GM18907 (cell line): ENCODE data around the gene NR2F2.

Experiments used
- ATAC-seq: cut with Tn5 transposase; IDR thresholded peaks from one replicate; pipeline ENCODE4 v1.9.1; 2021; ENCODE audit warnings: mild to moderate bottlenecking, moderate library complexity; ENCODE audit not compliant: unreplicated experiment

NR2F2 gene

GRCh38 chr15:96316953-96317629 is 13.4 kb upstream of the NR2F2 start:
- ATAC-seq, result no peak

DNA sequence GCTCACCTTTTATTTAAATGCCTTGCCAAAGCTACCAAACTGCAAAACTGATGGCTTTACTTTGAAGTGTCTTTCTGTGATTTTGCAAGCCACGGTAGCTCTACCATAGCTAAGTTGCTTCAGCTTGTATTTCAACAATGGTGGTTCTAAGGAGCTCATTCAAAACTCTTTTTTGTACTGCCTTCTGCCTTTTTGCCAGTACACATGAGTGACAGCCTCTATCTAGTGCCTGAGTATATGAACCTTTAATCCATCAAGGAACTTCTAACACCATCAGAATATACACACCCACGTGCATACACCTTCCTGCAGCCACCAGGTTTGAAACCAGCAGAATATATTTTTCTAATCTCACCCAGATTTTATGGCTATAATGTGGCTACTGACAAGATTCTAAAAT is 10.4 kb upstream of the NR2F2 start:
- no peak for ATAC-seq

DNA sequence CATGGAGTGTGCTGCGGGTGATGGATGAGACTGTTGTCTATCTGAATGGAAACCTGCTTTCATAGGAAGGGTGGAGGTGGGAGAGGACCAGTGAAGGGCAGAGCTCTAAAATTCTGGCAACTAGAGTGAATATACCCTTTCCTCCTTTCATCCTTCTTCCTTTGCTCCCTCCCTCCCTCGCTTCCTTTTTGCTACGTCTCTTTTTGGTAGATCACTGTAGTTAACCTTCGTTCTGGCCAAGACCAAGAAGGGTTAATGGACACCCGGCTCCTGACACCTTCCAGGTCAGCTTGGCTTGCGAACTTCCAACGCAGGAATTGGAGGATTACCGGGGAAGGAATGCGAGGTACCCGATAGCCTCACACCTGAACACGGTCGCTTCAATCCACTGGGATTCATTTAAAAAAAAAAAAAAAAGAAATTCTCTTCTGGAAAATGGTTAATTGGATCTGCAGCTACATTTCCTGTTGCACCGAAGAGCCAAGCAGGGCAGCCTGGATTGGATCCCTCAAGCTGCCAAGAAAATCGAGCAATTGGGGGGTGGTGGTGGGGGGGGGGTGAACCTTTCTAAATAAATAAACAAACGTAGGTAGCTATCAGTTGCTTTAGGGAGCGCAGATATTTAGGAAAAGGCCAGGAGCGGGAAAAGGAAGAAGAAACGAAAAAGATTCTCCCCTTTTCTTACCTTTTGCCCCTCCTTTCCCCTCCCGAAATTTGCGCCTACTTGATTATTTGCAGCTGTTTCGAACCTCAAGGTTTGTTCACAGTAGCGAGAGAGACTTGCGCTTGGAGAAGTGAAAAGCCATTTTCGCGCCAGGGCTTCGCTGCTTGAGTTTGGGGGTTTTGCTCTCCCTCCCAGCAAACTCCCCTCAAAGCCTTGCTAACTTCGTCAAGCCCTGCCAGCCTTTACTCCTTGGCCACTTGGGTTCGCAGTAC is 9.5 kb upstream of the NR2F2 start:
- ATAC-seq, result no peak

DNA sequence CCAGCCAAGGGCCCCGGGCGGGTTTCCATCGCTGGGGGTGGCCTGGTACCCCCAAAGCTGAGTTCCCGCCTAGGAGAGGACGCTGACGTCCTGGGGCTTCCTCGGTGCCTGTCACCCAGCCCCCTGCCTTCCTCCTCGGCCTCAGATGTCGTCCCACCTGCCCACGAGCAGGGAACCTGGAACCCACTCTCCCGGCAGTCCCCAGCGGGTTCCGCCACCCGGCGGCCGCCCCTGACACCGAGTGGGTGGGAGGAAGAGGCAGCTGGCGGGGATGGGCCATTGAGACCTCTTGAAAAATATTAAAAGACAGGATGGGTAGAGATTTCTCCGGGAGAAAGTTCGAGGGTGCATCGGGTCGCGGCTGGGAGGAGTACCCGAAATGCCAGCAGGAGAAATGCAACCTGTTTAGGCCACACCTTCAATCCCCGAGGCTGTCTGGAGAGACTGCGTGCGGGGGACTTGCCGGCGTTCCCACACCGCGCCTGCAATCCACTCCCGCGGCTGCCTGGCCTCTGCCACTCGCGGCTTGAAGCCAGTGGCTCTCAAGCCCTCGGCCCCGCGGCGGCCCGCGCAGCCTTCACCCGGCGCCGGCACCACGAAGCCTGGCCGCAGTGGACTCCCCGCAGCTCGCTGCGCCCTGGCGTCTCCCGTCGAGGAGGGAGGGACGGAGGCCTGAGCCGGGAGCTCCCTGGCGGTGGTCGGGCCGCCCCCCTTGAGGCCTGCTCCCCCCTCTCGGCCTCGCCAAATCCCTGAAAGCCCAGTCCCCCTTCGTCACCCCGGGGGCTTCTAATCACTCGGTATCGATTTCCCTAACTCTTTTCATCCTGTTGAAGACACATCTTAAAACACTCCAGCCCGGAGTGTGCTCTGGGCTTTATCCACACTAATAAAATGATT is 8.6 kb upstream of the NR2F2 start:
- no peak for ATAC-seq

GRCh38 chr15:96322536-96323318 is 7.8 kb upstream of the NR2F2 start:
- no peak for ATAC-seq

DNA sequence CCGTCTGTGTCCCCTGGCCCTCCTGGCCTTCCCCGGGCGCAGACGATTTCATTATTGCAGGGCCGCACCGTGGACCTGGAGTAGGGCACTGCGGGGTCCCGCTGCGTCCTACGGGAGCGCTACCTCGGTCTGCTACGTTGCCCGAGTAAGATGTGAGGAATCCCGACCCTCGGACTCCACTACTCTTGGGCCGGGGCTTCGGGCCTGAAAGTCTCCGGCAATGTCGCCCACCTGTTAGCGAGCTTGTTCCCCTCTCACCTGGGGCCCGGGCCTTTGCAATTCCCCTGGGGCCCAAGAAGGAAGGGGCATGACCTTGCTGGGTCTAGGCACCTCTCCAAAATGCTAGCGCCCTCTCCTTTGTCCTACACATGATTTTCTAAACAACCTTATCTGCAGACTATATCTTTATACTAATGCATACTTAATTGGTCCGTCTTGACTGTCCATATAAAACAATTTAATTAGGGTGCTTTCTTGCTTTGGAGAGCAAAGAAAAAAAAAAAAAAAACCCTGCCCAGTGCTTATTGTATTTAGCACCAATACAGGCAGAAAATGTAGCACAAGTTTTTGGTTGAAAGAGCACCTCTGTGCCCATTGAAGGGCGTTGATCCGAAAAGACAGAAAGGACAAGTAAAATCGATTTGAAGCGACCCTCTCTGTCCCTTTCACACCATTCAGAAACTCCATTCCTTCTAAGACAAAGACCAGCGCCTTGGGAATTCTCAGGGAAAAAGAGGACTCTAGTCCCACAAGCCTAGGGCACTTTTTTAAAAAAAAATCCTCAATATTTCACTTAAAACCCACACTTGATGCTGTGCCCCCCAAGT is 7.0 kb upstream of the NR2F2 start:
- no peak for ATAC-seq

DNA sequence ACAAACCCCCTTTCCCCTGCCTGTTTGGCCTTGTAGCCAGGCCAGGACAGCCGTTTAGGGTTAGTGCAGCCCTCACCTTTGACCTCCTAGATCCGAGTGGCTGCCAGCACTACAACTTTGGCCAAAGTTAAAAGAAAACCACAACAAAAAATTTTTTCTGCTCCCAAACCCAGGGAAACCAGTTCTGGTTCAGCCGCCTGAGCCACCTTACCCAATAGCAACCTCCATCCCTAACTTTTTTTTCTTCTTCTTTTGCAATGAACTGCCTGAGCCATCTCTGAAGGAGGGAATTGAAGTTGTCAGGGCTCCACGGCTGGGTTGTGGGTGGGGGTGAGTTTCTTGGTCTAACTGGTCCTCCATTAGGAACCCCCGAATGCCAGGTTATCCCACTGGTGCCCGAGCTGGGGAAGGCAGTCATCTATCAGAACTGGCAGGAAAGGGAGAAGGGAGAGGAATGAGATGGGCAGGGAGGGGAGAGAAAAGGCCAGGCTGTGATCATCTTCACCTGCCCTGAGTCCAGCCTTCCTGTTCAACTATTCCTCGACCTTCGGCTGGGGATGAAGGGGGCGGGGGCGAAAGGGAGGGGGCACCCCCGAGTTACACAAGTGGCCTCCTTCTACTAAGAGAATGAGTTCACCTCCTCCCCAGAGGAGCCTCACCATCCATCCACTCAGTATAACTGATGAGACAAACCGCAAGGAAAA is 6.2 kb upstream of the NR2F2 start:
- no peak for ATAC-seq

DNA sequence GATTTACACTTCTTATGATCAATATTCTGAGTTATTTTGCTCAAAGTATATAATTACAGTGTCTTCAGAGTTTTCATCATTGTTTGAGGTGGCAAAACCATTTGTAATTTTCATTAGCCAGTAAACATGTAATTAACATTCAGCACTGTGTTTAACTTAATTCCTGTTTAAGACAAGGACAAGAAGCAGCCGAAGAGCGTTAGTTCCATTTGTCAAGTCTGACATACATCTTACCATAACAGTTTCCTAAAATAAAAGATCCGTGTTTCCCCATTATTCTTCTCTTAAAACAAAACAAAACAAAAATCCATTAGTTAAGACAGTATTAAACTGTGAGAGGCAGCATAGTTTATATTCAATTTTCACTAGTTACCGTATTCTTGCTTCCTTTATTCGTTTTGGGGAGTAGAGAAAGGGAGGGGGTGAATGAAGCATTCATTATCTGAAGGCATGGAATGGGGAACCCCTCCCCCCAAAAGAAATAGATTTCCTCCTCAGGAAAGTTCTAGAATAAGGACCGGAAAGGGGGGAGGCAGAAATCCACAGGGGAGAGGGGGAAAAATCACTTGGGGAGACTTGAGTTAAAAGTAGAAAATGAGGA is 5.5 kb upstream of the NR2F2 start:
- no peak for ATAC-seq

GRCh38 chr15:96325541-96326327 is 4.8 kb upstream of the NR2F2 start:
- no peak for ATAC-seq

GRCh38 chr15:96326328-96327154 is 4.0 kb upstream of the NR2F2 start:
- ATAC-seq, result no peak

DNA sequence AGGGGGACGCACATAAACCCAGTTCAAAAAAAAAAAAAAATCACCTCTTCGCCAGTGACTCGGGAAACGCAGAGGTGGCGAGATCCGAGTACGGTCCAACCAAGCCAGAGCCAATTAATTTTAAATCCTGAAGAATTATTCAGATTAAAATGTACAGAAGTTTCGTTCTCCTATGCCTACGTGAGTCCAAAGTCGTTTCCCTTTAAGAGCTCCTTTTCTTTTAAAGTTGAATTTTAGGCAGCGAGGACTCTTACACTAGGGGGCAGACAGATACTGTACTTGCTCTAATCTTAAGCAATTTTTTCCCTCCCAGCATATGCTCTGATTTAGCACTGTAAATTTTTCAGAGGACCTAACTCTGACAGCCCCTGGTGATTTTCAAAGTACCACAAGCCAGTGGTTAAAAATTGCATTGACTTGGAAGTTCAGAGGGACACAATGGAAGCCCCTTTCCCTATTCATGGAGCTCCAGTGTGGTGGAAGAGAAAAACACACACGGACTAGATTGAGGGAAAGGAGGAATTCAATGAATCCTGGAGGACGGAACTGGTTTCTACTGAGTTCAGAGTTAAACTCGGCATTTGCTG is 3.3 kb upstream of the NR2F2 start:
- peak; percentile 46 for ATAC-seq

DNA sequence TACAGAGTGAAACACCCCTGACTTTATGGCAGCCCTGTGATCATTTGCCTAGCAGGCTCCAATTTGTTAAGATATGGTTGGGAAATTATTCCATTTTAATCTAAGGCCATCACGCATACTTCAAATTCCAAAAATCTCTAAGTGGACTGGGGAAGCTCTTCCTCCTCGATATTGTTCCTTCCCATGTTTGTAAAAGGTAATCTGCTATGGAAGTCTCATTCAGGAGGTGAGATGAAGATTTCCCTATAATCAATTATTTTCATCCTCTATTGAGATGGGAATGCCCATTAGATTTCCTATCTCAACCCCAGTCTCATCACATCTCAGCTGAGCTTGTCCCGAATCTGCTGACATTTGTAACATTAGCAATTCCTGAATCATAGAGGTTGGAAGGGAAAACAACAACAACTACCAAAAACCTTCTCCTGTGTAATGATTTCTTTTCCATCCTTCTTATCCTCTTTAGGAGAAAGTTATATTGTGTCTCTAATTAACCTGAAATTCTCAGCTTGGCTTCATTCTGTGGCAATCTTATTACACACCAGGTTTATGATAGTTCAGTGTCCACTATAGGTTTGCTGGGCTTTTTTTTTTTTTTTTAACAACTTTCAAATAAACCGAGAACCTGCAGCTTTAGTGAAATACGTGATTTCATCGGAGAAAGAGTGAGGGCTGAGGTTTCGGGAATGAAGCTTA is 2.2 kb upstream of the NR2F2 start:
- ATAC-seq, result no peak

- ATAC-seq, result no peak
These were observed 1.7 kb upstream of the NR2F2 start for GRCh38 chr15:96328877-96329195.

DNA sequence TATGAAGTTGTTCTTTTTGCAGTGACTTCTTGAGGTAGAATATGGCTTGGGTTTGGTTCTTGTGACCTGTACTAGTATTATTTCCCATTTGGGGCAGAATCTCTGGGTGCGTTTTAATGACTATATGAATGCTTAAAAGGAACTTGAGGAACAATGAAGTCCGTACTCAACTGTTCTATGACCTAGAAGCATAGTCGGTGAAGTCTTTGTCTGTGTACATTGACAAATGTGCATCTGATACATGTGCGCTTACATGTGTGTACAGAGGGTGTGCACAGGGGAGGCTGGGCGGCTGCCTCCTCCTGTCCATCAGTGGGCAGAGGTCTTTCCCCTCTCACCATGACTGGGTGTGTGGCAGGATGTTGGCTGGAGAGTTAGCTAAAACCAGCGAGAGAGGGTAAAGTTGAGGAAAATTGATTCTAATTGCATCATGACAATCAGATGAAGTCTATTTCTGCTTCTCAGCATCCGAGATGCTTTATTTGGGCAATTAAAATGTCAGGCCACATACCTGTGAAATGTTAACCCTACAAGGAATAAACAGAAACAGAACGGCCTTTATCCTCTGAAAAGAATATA is 1.0 kb upstream of the NR2F2 start:
- ATAC-seq, result no peak

DNA sequence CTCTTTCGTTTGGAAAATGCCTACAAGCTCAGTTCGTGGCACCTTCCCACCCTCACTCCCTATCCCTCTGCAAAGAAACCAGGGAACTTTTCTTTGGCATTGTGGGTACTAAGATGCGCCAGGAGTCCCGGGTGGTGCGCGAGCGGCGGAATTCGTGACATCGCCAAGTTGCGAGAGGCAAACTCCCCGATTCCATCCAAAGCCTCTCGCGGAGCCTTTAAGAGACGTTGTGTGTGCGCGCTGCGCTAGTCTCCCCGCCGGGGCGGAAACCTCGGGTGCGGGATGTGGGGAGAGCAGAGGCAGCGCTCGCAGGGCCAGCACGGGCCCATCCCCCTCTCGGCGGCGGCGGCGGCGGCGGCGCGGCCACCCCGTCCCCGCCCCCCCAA is 443 bp upstream of the NR2F2 start:
- peak; percentile 30 for ATAC-seq
